GM18511 (cell line): Measurements from ENCODE around the gene CDH19.
A peak's percentile ranks its signal among the peaks of the same experiment; 100 is the strongest.
"Not testable (repeated sequence)": the region's sequence is repeated elsewhere in the genome, so short reads cannot be mapped to it uniquely, and the experiment has no call there.

Experiments
- ATAC-seq: cut with Tn5 transposase; IDR thresholded peaks from one replicate; pipeline ENCODE4 v1.9.1; 2021; ENCODE audit warnings: mild to moderate bottlenecking, moderate library complexity; ENCODE audit not compliant: unreplicated experiment

CDH19 gene

GRCh38 chr18:66564236-66564635 lies 39.7 kb downstream of the CDH19 start:
- no peak for ATAC-seq

GRCh38 chr18:66562279-66562678 lies 41.6 kb downstream of the CDH19 start:
- ATAC-seq = no peak

GRCh38 chr18:66560094-66560493 lies 43.8 kb downstream of the CDH19 start:
- ATAC-seq = no peak

GRCh38 chr18:66558773-66559172 lies 45.1 kb downstream of the CDH19 start:
- no peak for ATAC-seq

GRCh38 chr18:66557091-66557490 lies 46.8 kb downstream of the CDH19 start:
- no peak for ATAC-seq

GRCh38 chr18:66555585-66555984 lies 48.3 kb downstream of the CDH19 start:
- ATAC-seq = no peak

GRCh38 chr18:66553824-66554223 lies 50.1 kb downstream of the CDH19 start:
- ATAC-seq = no peak

GRCh38 chr18:66550366-66550765 lies 53.5 kb downstream of the CDH19 start:
- ATAC-seq = no peak

- no peak for ATAC-seq
Observed at GRCh38 chr18:66548747-66549146, 55.1 kb downstream of the CDH19 start.

GRCh38 chr18:66534110-66534509 lies 69.8 kb downstream of the CDH19 start:
- no peak for ATAC-seq

GRCh38 chr18:66533693-66534092 lies 70.2 kb downstream of the CDH19 start:
- no peak for ATAC-seq

GRCh38 chr18:66523219-66523991 lies 80.5 kb downstream of the CDH19 start:
- no peak for ATAC-seq

- ATAC-seq = no peak
Observed at GRCh38 chr18:66513996-66514395, 89.9 kb downstream of the CDH19 start.

GRCh38 chr18:66511792-66512191 lies 92.1 kb downstream of the CDH19 start:
- ATAC-seq = no peak

- ATAC-seq = no peak
Observed at GRCh38 chr18:66511289-66511688, 92.6 kb downstream of the CDH19 start.

GRCh38 chr18:66510357-66511045 lies 93.4 kb downstream of the CDH19 start:
- ATAC-seq = peak; percentile 53

GRCh38 chr18:66508937-66509336 lies 95.0 kb downstream of the CDH19 start:
- no peak for ATAC-seq

- ATAC-seq = no peak
Observed at GRCh38 chr18:66506178-66506577, 97.7 kb downstream of the CDH19 start.

GRCh38 chr18:66497351-66497750 lies 106.5 kb downstream of the CDH19 start:
- no peak for ATAC-seq

GRCh38 chr18:66495844-66496243 lies 108.0 kb downstream of the CDH19 start:
- peak; percentile 92 for ATAC-seq

- ATAC-seq = no peak
Observed at GRCh38 chr18:66473882-66474281, 130.0 kb downstream of the CDH19 start.

- not testable (repeated sequence) for ATAC-seq
Observed at GRCh38 chr18:66466184-66466583, 137.7 kb downstream of the CDH19 start.
